COLO668 (cell line): ENCODE results near the gene ELMO1.

Experiments used
- DNase-seq: peaks from one replicate; lab custom pipeline; 2025; ENCODE audit not compliant: unreplicated experiment; lab: John Stamatoyannopoulos, UW

Gene ELMO1

GRCh38 chr7:37231613-37232012 is 217.1 kb downstream of the ELMO1 start:
- DNase-seq, result no peak

GRCh38 chr7:37230221-37230620 is 218.4 kb downstream of the ELMO1 start:
- no peak for DNase-seq

GRCh38 chr7:37229381-37229780 is 219.3 kb downstream of the ELMO1 start:
- no peak for DNase-seq

- no peak for DNase-seq
Observed at GRCh38 chr7:37225285-37225969, 223.2 kb downstream of the ELMO1 start.

GRCh38 chr7:37224746-37225145 is 223.9 kb downstream of the ELMO1 start:
- DNase-seq, result no peak

GRCh38 chr7:37220664-37221063 is 228.0 kb downstream of the ELMO1 start:
- DNase-seq, result no peak

- DNase-seq, result no peak
Observed at GRCh38 chr7:37218956-37219355, 229.7 kb downstream of the ELMO1 start.

- DNase-seq, result no peak
Observed at GRCh38 chr7:37216923-37217322, 231.7 kb downstream of the ELMO1 start.

- no peak for DNase-seq
Observed at GRCh38 chr7:37216156-37216852, 232.4 kb downstream of the ELMO1 start.

- DNase-seq, result no peak
Observed at GRCh38 chr7:37215290-37215923, 233.3 kb downstream of the ELMO1 start.

GRCh38 chr7:37212556-37212955 is 236.1 kb downstream of the ELMO1 start:
- no peak for DNase-seq

GRCh38 chr7:37212051-37212450 is 236.6 kb downstream of the ELMO1 start:
- DNase-seq, result no peak

GRCh38 chr7:37211097-37211880 is 237.4 kb downstream of the ELMO1 start:
- DNase-seq, result no peak

- no peak for DNase-seq
Observed at GRCh38 chr7:37209195-37209594, 239.5 kb downstream of the ELMO1 start.

- DNase-seq, result peak; percentile 27
Observed at GRCh38 chr7:37208528-37208927, 240.1 kb downstream of the ELMO1 start.

GRCh38 chr7:37206192-37206591 is 242.5 kb downstream of the ELMO1 start:
- no peak for DNase-seq

- no peak for DNase-seq
Observed at GRCh38 chr7:37205451-37205850, 243.2 kb downstream of the ELMO1 start.

- DNase-seq, result no peak
Observed at GRCh38 chr7:37201876-37202198, 246.8 kb downstream of the ELMO1 start.

- peak; percentile 83 for DNase-seq
Observed at GRCh38 chr7:37201003-37201875, 247.4 kb downstream of the ELMO1 start.

- DNase-seq, result peak; percentile 90
Observed at GRCh38 chr7:37198906-37199485, 249.7 kb downstream of the ELMO1 start.
